Type B pancreatic cell (in vitro differentiated cells): ENCODE results near the gene PAK6. TPM values are rescaled to one million over a fixed set of nuclear protein-coding genes. Genes with fewer than 3 reads are reported as not detected.

Experiments used
- DNase-seq: peaks from one replicate; pipeline ENCODE4 v3.0.0; 2021; ENCODE audit warnings: mixed read lengths; ENCODE audit not compliant: unreplicated experiment; ENCODE audit errors: extremely low spot score
- H3K27ac Mint-ChIP-seq: 2 replicates; pipeline ENCODE4 v1.8.0; 2021; ENCODE audit warnings: mild to moderate bottlenecking, mixed read lengths
- H3K27me3 Mint-ChIP-seq: 2 replicates; pipeline ENCODE4 v1.8.0; 2021; ENCODE audit warnings: mixed read lengths
- H3K36me3 Mint-ChIP-seq: 2 replicates; pipeline ENCODE4 v1.8.0; 2021; ENCODE audit warnings: mixed read lengths
- H3K4me1 Mint-ChIP-seq: one replicate; pipeline ENCODE4 v1.8.0; 2021; ENCODE audit warnings: mixed read lengths; ENCODE audit not compliant: unreplicated experiment
- H3K4me3 Mint-ChIP-seq: 2 replicates; pipeline ENCODE4 v1.8.0; 2021; ENCODE audit warnings: mild to moderate bottlenecking, mixed read lengths
- H3K9me3 Mint-ChIP-seq: 2 replicates; pipeline ENCODE4 v1.8.0; 2021; ENCODE audit warnings: mixed read lengths
- CTCF ChIP-seq: fragments of 200-600 bp; sonication (generic); conservative IDR thresholded peaks from 2 replicates; pipeline ENCODE4 v1.5.0; 2021; ENCODE audit warnings: antibody characterized with exemption, mild to moderate bottlenecking
- total RNA-seq: library from RNA; stranded (reverse); gene quantifications from 2 replicates; pipeline ENCODE4 v1.2.1, GENCODE V29; 2021; ENCODE audit warnings: low replicate concordance

Gene PAK6
- total RNA-seq, 1 donor from 2014 or later: 7.8 TPM

- no peak overlapping the region for H3K27ac Mint-ChIP-seq
- no peak overlapping the region for H3K4me3 Mint-ChIP-seq
- H3K36me3 Mint-ChIP-seq: no peaks in the 10 kb centered on the region
These were observed 64.1 kb downstream of the PAK6 start for GRCh38 chr15:40302981-40303380.

GRCh38 chr15:40303576-40303975 is 64.7 kb downstream of the PAK6 start:
- H3K36me3 Mint-ChIP-seq: no peaks in the 10 kb centered on the region
- H3K4me3 Mint-ChIP-seq: no peak overlapping the region
- H3K4me1 Mint-ChIP-seq: peaks cover 6% of the 10 kb centered on the region
- H3K27ac Mint-ChIP-seq: no peak overlapping the region
- peaks cover 18% of the 10 kb centered on the region for H3K27me3 Mint-ChIP-seq
- no peaks in the 10 kb centered on the region for H3K9me3 Mint-ChIP-seq
- DNase-seq: no peak
- TF ChIP-seq CTCF: no peak

More at GRCh38 chr15:40302981-40303380, 64.1 kb downstream of the PAK6 start:
- no peaks in the 10 kb centered on the region for H3K9me3 Mint-ChIP-seq
- no peak for DNase-seq
- TF ChIP-seq CTCF: no peak
- H3K27me3 Mint-ChIP-seq: peaks cover 18% of the 10 kb centered on the region
- H3K4me1 Mint-ChIP-seq: peaks cover 6% of the 10 kb centered on the region

GRCh38 chr15:40305281-40305680 is 66.4 kb downstream of the PAK6 start:
- no peaks in the 10 kb centered on the region for H3K9me3 Mint-ChIP-seq
- H3K27ac Mint-ChIP-seq: no peak overlapping the region
- no peak for TF ChIP-seq CTCF

GRCh38 chr15:40306371-40306770 is 67.5 kb downstream of the PAK6 start:
- no peak for DNase-seq
- Mint-ChIP-seq H3K9me3 (no peaks in the 10 kb centered on the region), H3K36me3 (no peaks in the 10 kb centered on the region), H3K27ac (no peak overlapping the region), H3K4me3 (no peak overlapping the region), H3K4me1 (peaks cover 18% of the 10 kb centered on the region), H3K27me3 (peaks cover 32% of the 10 kb centered on the region)
- TF ChIP-seq CTCF: no peak

More at GRCh38 chr15:40305281-40305680, 66.4 kb downstream of the PAK6 start:
- H3K4me3 Mint-ChIP-seq: no peak overlapping the region
- H3K36me3 Mint-ChIP-seq: no peaks in the 10 kb centered on the region
- no peak for DNase-seq
- H3K4me1 Mint-ChIP-seq: peaks cover 19% of the 10 kb centered on the region
- H3K27me3 Mint-ChIP-seq: peaks cover 27% of the 10 kb centered on the region

- no peaks in the 10 kb centered on the region for H3K36me3 Mint-ChIP-seq
- no peak overlapping the region for H3K4me3 Mint-ChIP-seq
- TF ChIP-seq CTCF: no peak
- DNase-seq: no peak
- no peaks in the 10 kb centered on the region for H3K9me3 Mint-ChIP-seq
- H3K4me1 Mint-ChIP-seq: peaks cover 13% of the 10 kb centered on the region
- H3K27me3 Mint-ChIP-seq: peaks cover 33% of the 10 kb centered on the region
- no peak overlapping the region for H3K27ac Mint-ChIP-seq
These were observed 68.0 kb downstream of the PAK6 start for GRCh38 chr15:40306908-40307307.
